ENCODE results near the gene ZFP92.

Gene ZFP92

DNA sequence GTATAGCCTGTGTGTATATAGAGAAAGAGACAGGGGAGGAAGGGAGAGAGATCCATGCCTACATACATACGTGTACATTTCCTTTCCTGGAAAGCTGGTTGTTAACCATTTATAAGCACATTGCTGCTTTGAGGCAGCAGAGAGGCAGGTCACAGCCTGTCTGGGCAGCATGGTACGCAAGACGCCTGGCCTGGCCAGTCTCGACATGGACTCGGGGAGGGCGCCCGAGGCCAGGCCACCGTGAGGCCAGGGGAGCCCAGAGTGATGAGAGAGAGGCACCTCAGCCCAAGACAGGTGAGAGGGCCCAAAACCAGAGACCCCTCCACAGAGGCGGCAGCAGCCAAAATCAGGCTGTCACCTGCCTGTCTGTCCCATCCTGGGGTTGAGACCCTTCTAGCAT lies 30.7 kb downstream of the ZFP92 start:
- Histone ChIP-seq H3K4me2 (ENCODE audit: low read depth, low read length, poor library complexity, severe bottlenecking) (no peak overlapping the region), H3K36me3 (ENCODE audit: insufficient read depth, low read length) (no peaks in the 10 kb centered on the region), H2AFZ (ENCODE audit: low read length) (no peak overlapping the region), H3K27me3 (ENCODE audit: insufficient read depth, low read length, poor library complexity, severe bottlenecking) (no peaks in the 10 kb centered on the region), H3K9ac (ENCODE audit: low read depth, low read length, poor library complexity, severe bottlenecking) (no peak overlapping the region), H3K4me1 (ENCODE audit: insufficient read depth, low read length, poor library complexity, severe bottlenecking) (no peaks in the 10 kb centered on the region), H3K9me2 (replicated peaks; ENCODE audit: low read depth, low read length) (no peaks in the 10 kb centered on the region), H3F3A (ENCODE audit: low read depth) (no peaks in the 10 kb centered on the region), H4K20me1 (ENCODE audit: insufficient read depth, low read length, poor library complexity, severe bottlenecking) (no peaks in the 10 kb centered on the region), H3K79me2 (ENCODE audit: insufficient read depth, low read length) (no peaks in the 10 kb centered on the region), H3K9me3 (ENCODE audit: insufficient read depth, low read depth, low read length) (no peaks in the 10 kb centered on the region), H3K4me3 (ENCODE audit: low read length, poor library complexity, severe bottlenecking) (no peak overlapping the region)
- no peak for TF ChIP-seq EZH2phosphoT487 (IDR thresholded peaks at IDR 0.05; ENCODE audit: borderline replicate concordance)
- TF ChIP-seq, protein P1, sequence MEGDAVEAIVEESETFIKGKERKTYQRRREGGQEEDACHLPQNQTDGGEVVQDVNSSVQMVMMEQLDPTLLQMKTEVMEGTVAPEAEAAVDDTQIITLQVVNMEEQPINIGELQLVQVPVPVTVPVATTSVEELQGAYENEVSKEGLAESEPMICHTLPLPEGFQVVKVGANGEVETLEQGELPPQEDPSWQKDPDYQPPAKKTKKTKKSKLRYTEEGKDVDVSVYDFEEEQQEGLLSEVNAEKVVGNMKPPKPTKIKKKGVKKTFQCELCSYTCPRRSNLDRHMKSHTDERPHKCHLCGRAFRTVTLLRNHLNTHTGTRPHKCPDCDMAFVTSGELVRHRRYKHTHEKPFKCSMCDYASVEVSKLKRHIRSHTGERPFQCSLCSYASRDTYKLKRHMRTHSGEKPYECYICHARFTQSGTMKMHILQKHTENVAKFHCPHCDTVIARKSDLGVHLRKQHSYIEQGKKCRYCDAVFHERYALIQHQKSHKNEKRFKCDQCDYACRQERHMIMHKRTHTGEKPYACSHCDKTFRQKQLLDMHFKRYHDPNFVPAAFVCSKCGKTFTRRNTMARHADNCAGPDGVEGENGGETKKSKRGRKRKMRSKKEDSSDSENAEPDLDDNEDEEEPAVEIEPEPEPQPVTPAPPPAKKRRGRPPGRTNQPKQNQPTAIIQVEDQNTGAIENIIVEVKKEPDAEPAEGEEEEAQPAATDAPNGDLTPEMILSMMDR (conservative IDR thresholded peaks at IDR 0.05; ENCODE audit: low read length): no peak

DNA sequence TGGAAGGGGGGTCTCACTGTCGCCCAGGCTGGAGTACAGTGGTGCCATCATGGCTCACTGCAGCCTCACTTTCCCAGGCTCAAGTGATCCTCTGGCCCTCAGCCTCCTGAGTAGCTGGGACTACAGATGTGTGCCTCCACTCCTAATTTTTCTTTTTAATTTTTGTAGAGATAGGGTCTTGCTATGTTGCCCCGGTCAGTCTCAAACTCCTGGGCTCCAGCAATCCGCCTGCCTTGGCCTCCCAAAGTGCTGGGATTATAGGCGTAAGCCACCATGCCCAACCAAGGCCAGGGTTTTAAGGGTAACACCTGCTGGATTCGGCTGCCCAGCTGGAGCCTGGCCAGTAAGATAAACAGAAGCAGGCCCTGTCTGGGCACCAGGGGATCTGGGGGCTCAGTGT lies 31.2 kb downstream of the ZFP92 start:
- H4K20me1 ChIP-seq (ENCODE audit: insufficient read depth, low read length, poor library complexity, severe bottlenecking): no peaks in the 10 kb centered on the region
- H3K4me2 ChIP-seq (ENCODE audit: low read depth, low read length, poor library complexity, severe bottlenecking): no peak overlapping the region
- no peak for TF ChIP-seq EZH2phosphoT487 (IDR thresholded peaks at IDR 0.05; ENCODE audit: borderline replicate concordance)
- TF ChIP-seq, protein P1 (conservative IDR thresholded peaks at IDR 0.05; ENCODE audit: low read length): no peak
- H3K9me3 ChIP-seq (ENCODE audit: insufficient read depth, low read depth, low read length): no peaks in the 10 kb centered on the region
- H3K4me3 ChIP-seq (ENCODE audit: low read length, poor library complexity, severe bottlenecking): no peak overlapping the region
- H3F3A ChIP-seq (ENCODE audit: low read depth): no peaks in the 10 kb centered on the region
- H3K79me2 ChIP-seq (ENCODE audit: insufficient read depth, low read length): no peaks in the 10 kb centered on the region
- H3K9ac ChIP-seq (ENCODE audit: low read depth, low read length, poor library complexity, severe bottlenecking): no peak overlapping the region
- no peaks in the 10 kb centered on the region for H3K36me3 ChIP-seq (ENCODE audit: insufficient read depth, low read length)
- no peaks in the 10 kb centered on the region for H3K9me2 ChIP-seq (replicated peaks; ENCODE audit: low read depth, low read length)
- H2AFZ ChIP-seq (ENCODE audit: low read length): no peak overlapping the region
- H3K4me1 ChIP-seq (ENCODE audit: insufficient read depth, low read length, poor library complexity, severe bottlenecking): no peaks in the 10 kb centered on the region
- no peaks in the 10 kb centered on the region for H3K27me3 ChIP-seq (ENCODE audit: insufficient read depth, low read length, poor library complexity, severe bottlenecking)

DNA sequence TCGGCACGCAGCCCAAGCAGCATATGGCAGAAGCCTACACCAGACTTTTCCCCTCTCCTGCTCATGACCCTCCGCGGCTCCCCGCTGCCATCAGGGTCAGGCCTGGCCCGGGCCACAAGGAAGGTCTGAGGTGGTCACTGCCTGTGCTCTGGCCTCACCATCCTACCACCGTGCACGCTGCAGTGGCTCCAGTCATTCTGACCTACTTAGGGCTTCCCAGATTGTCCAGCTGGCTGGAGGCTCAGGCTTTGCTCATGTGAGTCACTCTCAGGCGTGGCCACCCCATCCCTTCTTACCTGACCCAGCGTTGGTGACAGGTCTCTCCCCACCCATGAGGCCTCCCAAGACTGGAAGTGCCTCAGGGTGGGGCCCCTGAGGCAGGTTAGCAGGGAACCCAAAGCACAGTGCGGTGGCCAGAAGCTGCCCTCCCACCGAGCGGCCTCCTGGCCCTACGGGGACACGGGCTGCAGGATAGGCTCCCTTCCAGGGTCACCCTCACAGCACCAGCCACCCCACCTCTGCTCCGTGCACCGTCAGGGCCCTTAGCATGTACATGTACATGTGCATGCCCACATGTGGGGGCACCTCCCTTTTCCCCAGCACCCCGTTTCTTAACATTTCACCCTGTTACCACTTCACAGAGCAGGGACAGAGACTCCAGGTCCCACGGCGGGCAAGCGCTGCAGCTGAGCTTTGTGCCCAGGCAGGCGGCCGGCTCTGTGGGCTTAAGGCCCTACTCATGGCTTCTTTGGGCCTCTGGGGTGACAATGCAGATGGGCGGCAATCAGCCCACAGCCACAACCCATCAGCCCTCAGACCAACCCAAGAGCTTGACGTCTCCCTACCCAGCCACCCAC lies 32.4 kb downstream of the ZFP92 start:
- Histone ChIP-seq H3F3A (ENCODE audit: low read depth) (no peaks in the 10 kb centered on the region), H2AFZ (ENCODE audit: low read length) (no peak overlapping the region), H3K9me2 (replicated peaks; ENCODE audit: low read depth, low read length) (no peaks in the 10 kb centered on the region), H4K20me1 (ENCODE audit: insufficient read depth, low read length, poor library complexity, severe bottlenecking) (no peaks in the 10 kb centered on the region), H3K79me2 (ENCODE audit: insufficient read depth, low read length) (no peaks in the 10 kb centered on the region), H3K27me3 (ENCODE audit: insufficient read depth, low read length, poor library complexity, severe bottlenecking) (no peaks in the 10 kb centered on the region), H3K4me2 (ENCODE audit: low read depth, low read length, poor library complexity, severe bottlenecking) (no peak overlapping the region), H3K9ac (ENCODE audit: low read depth, low read length, poor library complexity, severe bottlenecking) (no peak overlapping the region), H3K4me1 (ENCODE audit: insufficient read depth, low read length, poor library complexity, severe bottlenecking) (no peaks in the 10 kb centered on the region), H3K9me3 (ENCODE audit: insufficient read depth, low read depth, low read length) (no peaks in the 10 kb centered on the region), H3K4me3 (ENCODE audit: low read length, poor library complexity, severe bottlenecking) (no peak overlapping the region), H3K36me3 (ENCODE audit: insufficient read depth, low read length) (no peaks in the 10 kb centered on the region)
- TF ChIP-seq, protein P1 (conservative IDR thresholded peaks at IDR 0.05; ENCODE audit: low read length): no peak
- no peak for TF ChIP-seq EZH2phosphoT487 (IDR thresholded peaks at IDR 0.05; ENCODE audit: borderline replicate concordance)

Measured in Loucy (cell line).